GM19351 (cell line): ENCODE results near the gene RAD9A.

Experiments used
- ATAC-seq: cut with Tn5 transposase; IDR thresholded peaks from one replicate; pipeline ENCODE4 v1.9.1; 2021; ENCODE audit warnings: mild to moderate bottlenecking, moderate library complexity; ENCODE audit not compliant: unreplicated experiment

Gene RAD9A

DNA sequence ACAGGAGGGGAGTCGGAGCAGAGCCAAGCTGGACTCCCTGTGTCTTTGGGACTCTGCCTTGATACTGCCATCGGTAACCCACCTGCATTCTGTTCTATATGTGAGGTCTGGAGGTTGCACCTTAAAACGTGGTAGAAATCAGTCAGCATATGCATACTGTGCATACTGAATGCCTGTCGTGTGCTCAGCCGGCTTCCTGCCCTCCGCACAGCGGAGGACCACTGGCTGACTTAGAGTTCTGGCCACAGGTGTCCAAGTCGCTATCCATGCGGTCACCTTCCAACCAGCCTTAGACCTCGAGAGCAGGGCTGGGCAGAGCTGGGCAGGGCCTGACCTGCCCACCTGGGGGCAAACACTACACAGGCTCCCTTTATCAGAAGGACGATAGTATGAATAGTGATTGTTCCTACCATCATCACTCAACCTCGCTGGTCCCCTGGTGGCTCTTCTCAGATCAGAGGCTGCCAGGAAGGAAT is 15.9 kb downstream of the RAD9A start:
- ATAC-seq: no peak

DNA sequence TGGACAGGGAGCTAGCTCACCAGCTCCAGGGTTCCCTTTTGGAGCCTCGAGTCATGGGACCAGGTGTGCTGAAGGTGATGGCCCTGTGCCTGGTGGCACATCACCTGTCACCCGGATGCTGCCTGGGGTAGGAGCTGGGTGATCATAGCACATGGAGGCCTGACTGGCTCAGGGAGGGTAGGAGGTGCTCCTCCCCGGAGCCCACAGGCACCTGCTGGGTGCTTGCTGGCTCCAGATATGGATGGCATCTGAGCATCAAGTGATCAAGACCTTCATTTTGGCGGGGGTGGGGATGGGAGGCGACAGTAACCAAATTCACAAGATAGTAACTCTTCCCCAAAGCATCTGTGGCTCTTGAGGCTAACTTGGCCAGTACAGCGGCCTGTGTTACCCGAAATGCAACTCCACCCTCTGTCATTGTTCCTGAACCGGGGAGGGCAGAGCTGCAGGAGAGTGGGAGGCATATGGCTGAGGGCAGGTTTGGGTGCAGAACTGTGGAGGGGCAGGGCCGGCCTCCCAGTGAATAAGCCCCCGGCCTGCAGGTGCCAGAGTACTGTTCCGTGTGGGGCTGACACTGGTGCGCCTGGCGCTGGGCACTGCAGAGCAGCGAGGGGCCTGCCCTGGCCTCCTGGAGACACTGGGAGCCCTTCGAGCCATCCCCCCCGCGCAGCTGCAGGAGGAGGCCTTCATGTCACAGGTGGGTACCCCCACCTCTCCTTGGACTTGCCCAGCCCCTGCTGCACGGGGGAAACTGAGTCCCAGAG is 16.8 kb downstream of the RAD9A start:
- no peak for ATAC-seq

DNA sequence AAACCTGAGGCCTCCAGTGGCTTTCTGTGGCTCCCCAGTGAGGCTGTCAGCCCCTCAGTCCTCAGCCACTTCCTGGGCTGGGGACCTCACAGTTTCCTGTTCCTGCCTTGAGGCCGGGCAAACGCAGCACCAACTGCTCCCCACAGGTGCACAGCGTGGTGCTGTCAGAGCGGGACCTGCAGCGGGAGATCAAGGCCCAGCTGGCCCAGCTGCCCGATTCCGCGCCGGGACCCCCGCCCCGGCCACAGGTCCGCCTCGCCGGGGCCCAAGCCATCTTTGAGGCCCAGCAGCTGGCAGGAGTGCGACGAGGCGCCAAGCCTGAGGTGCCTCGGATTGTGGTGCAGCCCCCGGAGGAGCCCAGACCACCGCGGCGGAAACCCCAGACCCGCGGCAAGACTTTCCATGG is 17.5 kb downstream of the RAD9A start:
- peak; percentile 52 for ATAC-seq

DNA sequence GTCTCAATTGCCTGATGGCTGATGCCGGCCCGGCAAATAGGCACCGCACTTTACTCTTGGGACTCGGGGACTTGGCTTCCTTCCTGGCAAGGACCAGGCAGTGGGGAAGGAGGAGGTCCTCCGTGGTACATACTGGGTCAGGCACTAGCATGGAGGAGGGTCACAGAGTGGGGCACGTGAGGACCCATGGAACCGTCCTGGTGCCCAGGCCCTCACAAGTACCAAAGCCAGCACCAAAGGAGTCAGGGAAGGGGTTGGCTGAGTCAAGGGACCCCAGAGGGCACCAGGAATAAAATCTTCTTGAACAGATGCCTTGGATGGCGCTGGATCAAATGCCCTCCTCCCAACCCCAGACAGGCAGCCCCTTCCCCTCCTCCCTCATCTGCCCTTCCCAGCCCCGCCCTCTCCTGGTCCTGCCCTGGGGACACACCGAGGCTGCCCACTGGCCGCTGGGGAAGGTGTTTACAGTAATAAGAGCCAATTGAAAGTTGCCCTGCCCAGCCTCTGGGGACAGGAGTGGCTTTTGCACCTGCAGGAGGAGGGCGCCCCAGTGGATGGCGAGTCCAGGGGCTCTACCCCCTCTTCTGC is 18.1 kb downstream of the RAD9A start:
- no peak for ATAC-seq

DNA sequence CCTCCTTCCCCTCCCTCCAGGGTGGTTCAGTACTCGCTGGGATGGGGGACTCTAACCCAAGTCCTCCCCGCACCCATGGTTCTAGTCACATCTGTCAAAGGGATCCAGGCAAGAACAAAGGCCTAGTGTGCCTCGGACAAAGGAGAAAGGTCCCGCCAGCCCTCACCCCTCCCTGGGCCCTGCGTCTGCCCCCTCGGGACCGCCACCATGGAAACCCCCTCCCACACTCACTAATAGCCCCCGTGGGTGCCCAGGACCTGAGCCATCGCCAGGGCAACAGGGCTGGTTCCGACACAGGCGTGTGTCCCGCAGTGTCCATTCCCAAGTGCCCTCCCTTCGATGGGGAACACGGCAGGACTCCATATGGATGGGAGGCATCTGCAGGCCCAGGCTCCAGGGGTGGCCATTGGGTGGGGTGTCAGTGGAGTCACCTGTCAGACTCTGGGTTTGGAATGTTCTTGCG is 18.6 kb downstream of the RAD9A start:
- ATAC-seq: no peak

DNA sequence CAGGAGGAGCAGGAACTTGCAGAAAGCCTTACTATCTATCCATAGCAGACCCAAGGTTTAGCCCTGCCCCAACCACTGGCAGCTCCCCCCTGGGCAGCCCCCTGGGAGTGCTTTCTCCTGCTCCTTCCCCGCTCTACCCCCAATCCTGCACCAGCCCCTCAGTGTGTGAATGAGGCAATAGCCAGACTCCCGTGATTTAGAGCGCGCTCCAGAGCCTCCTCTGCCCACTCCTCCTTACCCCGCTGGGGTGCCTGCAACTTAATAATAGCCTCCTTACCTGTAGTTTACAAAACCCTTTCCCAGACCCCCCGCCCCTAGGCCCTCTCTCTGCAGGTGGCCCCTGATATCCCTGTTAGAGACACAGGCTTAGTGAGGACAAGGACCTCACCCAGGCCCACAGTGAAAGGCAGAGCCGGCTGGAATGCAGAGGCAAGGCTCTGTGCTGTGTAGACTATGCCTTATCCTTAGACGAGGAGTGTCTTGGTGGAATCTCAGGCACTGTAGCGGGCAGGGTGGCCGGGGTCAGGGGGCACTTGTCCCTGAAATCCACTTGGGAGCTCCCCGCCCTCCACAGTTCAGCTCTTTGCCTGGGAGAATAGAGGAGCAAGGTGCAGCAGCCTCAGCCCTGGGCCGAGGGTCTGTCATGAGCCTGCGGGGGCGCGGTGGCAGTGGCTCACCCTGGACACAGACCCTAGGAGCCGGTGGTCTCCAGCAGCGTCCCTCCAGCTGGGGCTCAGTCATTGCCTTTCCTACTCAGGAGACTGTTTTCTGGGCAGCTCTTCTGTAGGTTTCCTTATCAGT is 19.4 kb downstream of the RAD9A start:
- ATAC-seq: no peak

DNA sequence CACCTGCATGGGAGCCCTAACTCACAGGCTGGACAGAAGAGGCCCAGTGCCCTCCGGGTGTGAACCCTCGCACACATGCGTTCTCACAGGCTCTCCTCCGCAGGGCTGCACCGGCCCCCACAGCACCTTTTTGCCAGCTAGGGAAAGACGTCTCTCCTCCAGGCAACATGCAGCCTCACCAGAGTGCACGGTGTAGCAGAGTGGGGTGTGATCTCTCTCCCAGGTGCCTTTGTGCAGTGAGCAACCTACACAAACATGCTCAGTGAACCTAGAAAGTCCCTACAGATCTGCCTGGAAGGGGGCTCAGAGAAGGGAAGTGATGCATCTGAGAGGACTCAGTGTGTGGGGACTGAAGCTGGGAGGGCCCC is 20.0 kb downstream of the RAD9A start:
- no peak for ATAC-seq

DNA sequence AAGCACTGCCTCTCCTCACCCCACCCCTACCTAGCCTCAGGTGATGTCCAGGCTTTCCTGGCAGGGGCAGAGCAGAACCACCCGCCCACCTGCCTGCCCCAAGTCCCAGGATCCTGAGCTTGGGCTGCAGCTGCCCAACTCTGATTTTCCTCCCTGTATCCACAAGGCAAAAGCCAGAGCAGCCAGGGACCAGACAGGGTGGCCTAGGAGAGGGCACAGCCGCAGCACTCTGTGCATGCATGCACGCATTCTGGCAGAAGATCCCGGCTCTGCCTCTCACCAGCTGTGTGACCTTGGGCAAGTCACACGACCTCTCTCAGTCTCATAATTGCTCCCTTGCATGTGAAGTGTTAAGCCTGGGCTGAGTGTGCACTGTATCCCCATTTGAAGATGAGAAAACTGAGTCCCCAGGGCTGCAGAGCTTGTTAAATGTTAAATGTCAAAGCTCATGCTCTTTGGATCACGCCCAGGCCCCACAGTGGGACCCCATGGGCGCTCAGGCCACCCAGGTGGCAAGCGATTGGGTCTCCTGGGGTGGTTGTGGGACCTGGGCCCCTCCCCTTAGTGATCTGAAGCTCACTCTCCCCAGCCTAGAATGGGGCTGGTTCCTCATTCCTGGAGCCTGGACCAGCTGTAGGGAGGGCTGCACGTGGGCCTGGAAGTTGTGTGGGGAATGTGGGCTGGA is 20.9 kb downstream of the RAD9A start:
- ATAC-seq: no peak

DNA sequence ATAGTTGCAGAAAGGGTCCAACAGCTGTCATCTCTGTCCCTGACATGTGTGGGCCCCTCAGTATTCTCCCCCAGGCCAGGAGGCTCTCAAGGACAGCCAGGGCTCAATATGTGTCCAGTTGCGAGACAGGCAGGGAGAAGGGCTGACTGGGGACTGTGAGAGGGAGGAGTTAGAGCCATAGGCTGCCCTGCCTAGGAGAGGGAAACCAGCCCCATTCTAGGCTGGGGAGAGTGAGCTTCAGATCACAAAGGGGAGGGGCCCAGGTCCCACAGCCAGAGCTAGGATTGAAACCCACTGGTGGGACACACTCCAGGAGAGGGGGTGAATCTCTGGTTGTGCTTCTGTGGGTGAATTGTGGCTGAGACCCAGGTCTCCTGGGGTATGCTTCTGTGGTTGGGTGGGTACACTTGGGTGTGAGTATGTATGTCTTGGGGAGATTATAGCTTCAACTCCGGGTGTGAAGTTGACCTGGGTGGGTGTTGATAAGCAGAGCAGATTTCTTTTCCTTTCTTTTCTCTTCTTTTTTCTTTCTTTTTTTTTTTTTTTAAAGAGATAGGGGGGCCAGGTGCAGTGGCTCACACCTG is 21.6 kb downstream of the RAD9A start:
- no peak for ATAC-seq

DNA sequence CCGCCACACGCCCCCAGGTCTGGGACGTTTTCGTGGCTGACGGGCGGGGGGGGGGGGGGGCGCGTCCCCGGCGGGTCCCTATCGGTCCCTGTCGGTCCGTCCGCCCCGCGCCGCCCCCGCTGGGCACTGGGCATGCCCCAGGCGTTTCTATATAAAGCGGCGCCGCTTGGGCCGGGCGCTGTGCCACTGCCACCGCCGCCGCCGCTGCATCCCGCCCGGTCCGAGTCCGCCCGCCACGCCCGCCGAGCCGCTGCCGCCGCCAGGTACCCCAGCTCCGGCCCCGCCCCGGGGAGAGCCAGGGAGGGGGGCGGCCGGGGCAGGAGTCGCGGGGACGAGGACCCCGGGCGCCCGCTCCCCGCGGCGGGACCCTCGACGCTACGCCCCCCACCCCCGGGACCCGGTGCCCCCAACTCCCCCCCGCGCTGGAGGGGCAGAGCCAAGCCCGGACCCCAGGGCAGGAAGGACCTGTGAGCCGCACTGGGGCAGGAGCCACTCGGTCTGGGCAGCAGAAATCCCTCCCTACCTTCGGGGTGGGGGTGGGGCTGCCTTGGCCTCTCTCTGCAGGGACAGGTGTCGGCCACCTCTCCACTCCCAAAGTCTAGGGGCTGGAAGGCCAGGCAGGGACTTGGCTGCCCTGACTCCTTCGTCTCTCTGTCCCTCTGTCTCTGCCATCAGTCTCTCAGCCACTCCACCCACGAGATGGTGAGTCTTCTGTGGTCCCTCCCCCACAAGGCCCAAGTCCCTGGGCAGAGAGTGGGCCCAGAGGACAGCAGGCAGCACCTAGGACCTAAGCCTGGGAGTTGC is 23.9 kb downstream of the RAD9A start, which contains the start of gene CARNS1:
Gene CARNS1, plus strand, starts transcription at position 178 of the 804 bp plus-strand sequence. Its CDS starts 522 bp downstream, at position 700.
- no peak for ATAC-seq

DNA sequence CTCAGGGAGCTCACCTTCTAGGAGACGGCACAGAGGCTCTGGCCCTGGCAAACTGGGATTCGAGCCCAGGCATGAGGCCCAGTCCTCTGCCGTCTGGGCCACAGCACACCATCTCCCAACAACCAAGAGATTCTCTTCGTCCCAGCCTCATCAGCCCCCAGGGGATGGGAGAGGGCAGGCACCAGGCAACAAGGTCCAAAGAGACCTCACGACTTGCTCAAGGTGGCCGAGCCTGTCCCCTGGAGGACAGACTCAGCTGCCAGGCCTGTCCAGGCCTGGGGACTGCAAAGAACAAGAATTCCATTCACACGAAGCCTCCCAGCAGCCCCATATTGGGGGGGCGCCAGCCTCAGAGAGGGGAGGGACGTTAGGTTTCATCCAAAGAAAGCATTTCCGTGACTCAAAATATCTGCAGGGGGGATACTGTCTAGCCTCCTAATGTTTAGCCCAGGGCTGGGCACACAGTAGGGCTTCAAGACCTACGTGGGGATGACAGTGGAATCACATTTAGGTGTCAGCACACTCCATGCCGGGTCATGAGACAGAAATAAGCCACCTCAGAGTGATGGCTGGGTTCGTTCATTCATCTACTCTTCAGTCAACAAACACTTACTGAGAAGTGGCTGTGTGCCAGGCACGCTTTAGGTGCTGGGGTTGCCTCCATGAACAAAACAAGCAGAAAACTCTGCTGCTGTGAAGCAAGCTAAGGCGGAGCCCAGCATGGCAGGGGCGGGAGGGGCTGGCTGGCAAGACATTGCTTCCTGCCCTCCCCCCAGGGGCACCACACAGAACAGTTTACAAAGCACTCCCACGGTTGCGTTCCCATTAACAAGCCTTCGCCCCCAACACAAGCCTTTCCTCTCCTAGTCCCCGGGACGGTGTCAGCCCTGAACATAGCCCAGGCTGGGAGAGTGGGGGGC is 24.9 kb downstream of the RAD9A start:
- ATAC-seq: no peak

DNA sequence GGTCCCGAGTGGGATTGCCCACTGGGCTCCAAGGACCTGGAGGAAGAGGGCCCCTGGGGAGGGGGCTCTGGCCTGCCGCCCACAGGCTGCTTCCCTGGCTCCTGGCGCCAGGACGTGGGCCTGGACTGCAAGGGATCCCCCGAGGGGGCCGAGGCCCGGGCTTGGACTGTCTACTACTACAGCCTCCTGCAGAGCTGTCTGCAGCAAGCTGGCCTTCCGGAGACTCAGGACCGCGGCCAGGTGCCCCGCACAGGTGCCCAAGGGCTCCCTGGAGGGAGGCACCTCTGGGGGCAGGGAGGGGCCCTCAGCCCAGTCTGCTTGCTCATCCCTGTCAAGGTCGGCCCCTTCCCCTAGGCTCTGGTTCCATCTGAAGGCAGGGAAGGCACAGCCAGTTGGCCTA is 25.6 kb downstream of the RAD9A start:
- ATAC-seq: no peak

DNA sequence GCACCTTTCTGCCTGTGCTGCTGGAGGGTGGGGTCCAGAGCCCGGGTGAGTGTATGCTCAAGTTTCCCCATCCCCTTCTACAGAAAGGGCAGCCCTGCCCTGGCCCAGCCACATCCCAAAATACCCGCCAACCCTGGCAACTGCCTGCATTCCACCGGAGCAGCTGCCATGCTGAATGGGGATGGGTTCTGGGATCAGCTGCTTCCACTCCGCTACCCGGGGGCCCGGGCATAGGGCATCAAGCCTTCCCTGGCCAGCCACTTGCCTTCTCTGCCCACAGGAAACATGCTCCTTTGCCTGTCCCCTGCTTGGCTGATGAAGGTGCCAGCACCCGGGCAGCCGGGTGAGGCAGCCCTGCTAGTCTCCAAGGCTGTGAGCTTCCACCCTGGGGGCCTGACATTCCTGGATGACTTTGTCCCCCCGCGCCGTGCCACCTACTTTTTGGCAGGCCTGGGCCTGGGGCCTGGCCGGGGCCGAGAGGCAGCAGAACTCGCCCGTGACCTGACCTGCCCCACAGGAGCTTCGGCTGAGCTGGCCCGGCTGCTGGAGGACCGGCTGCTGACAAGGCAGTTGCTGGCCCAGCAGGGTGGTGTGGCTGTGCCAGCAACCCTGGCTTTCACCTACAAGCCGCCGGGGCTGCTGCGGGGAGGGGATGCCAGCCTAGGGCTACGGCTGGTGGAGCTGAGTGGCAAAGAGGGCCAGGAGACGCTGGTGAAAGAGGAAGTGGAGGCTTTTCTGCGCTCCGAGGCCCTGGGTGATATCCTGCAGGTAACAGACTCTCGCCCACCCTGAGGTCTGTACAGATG is 26.9 kb downstream of the RAD9A start:
- no peak for ATAC-seq

DNA sequence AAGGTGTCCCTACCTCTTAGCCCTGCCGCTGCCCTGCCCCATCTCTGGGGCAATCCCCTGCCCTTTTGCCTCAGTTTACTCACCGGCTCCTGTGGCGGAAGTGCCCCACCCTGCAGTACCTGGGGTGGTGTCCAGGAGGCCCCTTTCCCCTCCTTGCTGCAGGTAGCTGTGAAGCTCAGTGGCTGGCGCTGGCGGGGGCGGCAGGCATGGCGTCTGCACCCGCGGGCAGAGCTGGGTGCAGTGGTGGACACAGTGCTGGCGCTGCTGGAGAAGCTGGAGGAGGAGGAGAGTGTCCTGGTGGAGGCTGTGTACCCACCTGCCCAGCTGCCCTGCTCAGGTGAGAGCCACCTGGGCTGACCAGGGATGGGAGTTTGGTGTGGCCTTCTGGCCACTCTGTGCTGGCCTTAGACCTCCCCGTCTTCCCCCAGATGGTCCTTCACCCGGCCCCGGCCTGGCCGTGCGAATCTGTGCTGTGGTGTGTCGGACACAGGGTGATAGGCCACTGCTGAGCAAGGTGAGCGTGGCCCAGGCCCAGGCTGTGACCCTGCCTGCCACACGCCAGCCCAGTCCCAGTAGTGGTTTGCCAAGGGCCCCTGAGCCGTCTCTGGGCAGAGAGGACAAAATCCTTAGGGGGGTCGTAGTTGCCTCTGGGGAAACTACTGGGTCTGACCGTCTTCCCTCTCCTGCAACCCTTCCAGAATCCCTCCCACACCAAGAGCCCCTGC is 27.7 kb downstream of the RAD9A start:
- no peak for ATAC-seq

DNA sequence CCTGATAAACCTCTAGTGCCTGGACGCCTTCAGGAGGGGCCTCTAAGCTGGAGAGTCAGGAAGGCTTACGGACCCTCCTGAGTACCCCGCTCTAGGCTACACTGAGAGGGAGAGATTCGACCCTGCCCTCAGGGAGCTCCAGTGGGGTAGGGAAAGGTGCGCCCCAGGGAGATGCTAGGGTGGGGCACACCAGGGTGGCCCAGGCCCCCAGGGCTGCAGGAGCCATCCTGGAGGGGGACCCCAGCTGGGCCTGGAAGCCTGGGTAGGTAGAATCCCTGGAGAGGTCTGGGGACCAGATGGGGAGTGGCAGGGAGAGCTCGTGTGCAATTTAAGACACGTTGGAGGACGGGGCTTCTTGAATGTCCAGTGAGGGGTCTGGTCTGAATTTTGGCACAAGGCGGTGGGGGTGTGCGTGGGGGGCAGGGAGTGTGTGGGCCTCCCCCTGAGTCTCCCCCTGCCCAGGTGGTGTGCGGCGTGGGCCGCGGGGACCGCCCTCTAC is 28.4 kb downstream of the RAD9A start:
- ATAC-seq: no peak

DNA sequence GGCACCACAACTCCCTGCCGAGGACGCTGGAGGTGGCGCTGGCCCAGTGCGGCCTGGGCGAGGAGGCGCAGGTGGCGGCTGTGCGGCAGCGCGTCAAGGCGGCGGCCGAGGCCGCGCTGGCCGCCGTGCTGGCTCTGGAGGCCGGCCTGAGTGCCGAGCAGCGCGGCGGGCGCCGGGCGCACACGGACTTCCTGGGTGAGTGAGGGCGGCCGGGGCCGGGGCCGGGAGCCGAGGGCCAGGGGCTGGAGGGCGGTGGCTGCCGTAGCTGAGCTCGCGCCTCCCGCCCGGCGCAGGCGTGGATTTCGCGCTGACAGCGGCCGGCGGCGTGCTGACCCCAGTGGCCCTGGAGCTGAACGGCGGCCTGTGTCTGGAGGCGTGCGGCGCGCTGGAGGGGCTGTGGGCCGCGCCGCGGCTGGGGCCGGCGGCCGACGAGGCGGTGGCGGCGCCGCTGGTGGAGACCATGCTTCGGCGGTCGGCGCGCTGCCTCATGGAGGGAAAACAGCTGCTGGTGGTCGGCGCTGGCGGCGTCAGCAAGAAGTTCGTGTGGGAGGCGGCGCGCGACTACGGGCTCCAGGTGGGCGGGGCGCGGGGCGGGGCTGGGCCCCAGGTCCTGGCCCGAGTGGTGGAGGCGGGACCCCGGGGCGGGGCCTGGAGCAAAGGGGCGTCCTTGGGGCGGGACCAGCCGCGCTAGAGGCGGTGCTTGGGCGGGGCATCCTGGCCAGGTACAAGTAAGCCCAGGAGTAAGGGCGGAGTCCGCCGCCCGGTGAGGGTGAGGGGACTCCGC is 29.1 kb downstream of the RAD9A start:
- ATAC-seq: peak; percentile 90
